K562 (cell line): ENCODE results near the gene ECSCR. TPM values are rescaled to one million over a fixed set of nuclear protein-coding genes. Genes with fewer than 3 reads are reported as not detected.
A peak's percentile ranks its signal among the peaks of the same experiment; 100 is the strongest.

Experiments used
- ARID1B ChIP-seq: fragments of 450-650 bp; IDR thresholded peaks from 2 replicates; pipeline ENCODE4 v1.6.1; 2016; ENCODE audit warnings: antibody characterized with exemption, mild to moderate bottlenecking, inconsistent platforms
- ARID2 ChIP-seq: fragments of 450-650 bp; IDR thresholded peaks from 2 replicates; pipeline ENCODE4 v1.6.1; 2017; ENCODE audit warnings: antibody characterized with exemption, mild to moderate bottlenecking
- CREM ChIP-seq: IDR thresholded peaks from 2 replicates; pipeline ENCODE4 v1.6.1; 2014; ENCODE audit warnings: antibody characterized with exemption, low read depth
- HDGF ChIP-seq: fragments of 450-650 bp; IDR thresholded peaks from 2 replicates; pipeline ENCODE4 v1.6.1; 2016
- PHF21A ChIP-seq: fragments of 450-650 bp; IDR thresholded peaks from 2 replicates; pipeline ENCODE4 v1.6.1; 2017; ENCODE audit warnings: low read depth, borderline replicate concordance
- PRMT5 ChIP-seq: sonication (generic); formaldehyde crosslinking; IDR thresholded peaks from 2 replicates; pipeline ENCODE4 v1.5.0; 2020; ENCODE audit warnings: missing genetic modification reagents
- RFX7 ChIP-seq: fragments of 250-450 bp; sonication (Bioruptor Pico); IDR thresholded peaks from 2 replicates; pipeline ENCODE4 v1.5.1; 2021; ENCODE audit warnings: mild to moderate bottlenecking
- TAF9B ChIP-seq: fragments of 450-650 bp; IDR thresholded peaks from 2 replicates; pipeline ENCODE4 v1.6.1; 2018; ENCODE audit warnings: mild to moderate bottlenecking; ENCODE audit not compliant: partially characterized antibody
- TCF7 ChIP-seq: sonication (generic); IDR thresholded peaks from 2 replicates; pipeline ENCODE4 v1.6.1; 2016; ENCODE audit warnings: antibody characterized with exemption, borderline replicate concordance
- U2AF1 ChIP-seq: fragments of 200-400 bp; formaldehyde crosslinking; optimal IDR thresholded peaks from 2 replicates; pipeline ENCODE3; 2017; ENCODE audit warnings: mild to moderate bottlenecking, low read depth, low read length, moderate library complexity
- ZNF146 ChIP-seq: IDR thresholded peaks from one replicate; pipeline ENCODE4 v1.6.1; 2018; ENCODE audit warnings: missing compliant biosample characterization; ENCODE audit not compliant: unreplicated experiment
- ZNF408 ChIP-seq: fragments of 250-450 bp; sonication (Bioruptor Pico); IDR thresholded peaks from 2 replicates; pipeline ENCODE4 v1.4.0; 2020; ENCODE audit warnings: low read depth, mild to moderate bottlenecking, moderate library complexity
- ZNF668 ChIP-seq: fragments of 250-450 bp; sonication (Bioruptor Pico); IDR thresholded peaks from 2 replicates; pipeline ENCODE4 v1.8.0; 2022; ENCODE audit warnings: mild to moderate bottlenecking, inconsistent platforms
- polyA plus RNA-seq, 8 experiments: library from polyadenylated mRNA; depleted of rRNA in 4 of 8; stranded (reverse) in 5 of 8; unstranded in 3 of 8; fragments of >200 nt; fragmentation: Nextera tagmentation in 2 of 8; fragmentation: Illumina TruSeq in 1 of 8; extraction: Ambion mirVana in 2 of 8; extraction: Trizol in 1 of 8; gene quantifications; 2 replicates each; pipeline versions ENCODE4 v1.2.1 to v1.2.3, GENCODE V29; 2011 to 2014; ENCODE audit warnings: inconsistent platforms in 1 of 8, missing spikeins in 1 of 8
- total RNA-seq, 7 experiments: library from RNA; depleted of rRNA in 6 of 7; stranded (reverse); fragments of >200 nt in 6 of 7; fragmentation: Illumina TruSeq in 2 of 7; extraction: Trizol in 2 of 7; gene quantifications; 2 replicates each; pipeline versions ENCODE4 v1.2.1 to v1.2.3, GENCODE V29; 2011 to 2021; ENCODE audit warnings: low replicate concordance in 1 of 7
- TF ChIP-seq, protein P1 (sequence below): sonication (generic); formaldehyde crosslinking; IDR thresholded peaks from 2 replicates; pipeline ENCODE4 v1.8.0; 2023; ENCODE audit warnings: mild to moderate bottlenecking, missing genetic modification reagents
- TF ChIP-seq, protein P2 (sequence below): fragments of 250-450 bp; sonication (Bioruptor Pico); IDR thresholded peaks from 2 replicates; pipeline ENCODE4 v1.9.0; 2021; ENCODE audit warnings: mild to moderate bottlenecking, inconsistent platforms
- TF ChIP-seq, protein P3 (sequence below): fragments of 450-650 bp; formaldehyde crosslinking; IDR thresholded peaks from 2 replicates; pipeline ENCODE4 v1.4.0; 2020; ENCODE audit warnings: mild to moderate bottlenecking, moderate library complexity
- TF ChIP-seq, protein P4 (sequence below), 2 experiments: fragments of 450-650 bp; conservative IDR thresholded peaks; 2 replicates each; pipeline ENCODE4 v1.6.1; 2017; ENCODE audit warnings: mild to moderate bottlenecking in 2 of 2, moderate library complexity in 2 of 2
- TF ChIP-seq, protein P5 (sequence below): fragments of 250-450 bp; sonication (Bioruptor Pico); IDR thresholded peaks from 2 replicates; pipeline ENCODE4 v1.8.0; 2022; ENCODE audit warnings: moderate library complexity, mild to moderate bottlenecking, inconsistent platforms
- TF ChIP-seq, protein P6 (sequence below): fragments of 450-650 bp; IDR thresholded peaks from 2 replicates; pipeline ENCODE4 v1.7.0; 2016; ENCODE audit warnings: borderline replicate concordance

Gene ECSCR
- total and polyA plus RNA-seq, 9 of the 15 experiments (the other 6 are each of a cell fraction or from before 2014, with no cell fraction given), result 0.10 to 0.25 (median 0.13) TPM; not detected in 6

DNA sequence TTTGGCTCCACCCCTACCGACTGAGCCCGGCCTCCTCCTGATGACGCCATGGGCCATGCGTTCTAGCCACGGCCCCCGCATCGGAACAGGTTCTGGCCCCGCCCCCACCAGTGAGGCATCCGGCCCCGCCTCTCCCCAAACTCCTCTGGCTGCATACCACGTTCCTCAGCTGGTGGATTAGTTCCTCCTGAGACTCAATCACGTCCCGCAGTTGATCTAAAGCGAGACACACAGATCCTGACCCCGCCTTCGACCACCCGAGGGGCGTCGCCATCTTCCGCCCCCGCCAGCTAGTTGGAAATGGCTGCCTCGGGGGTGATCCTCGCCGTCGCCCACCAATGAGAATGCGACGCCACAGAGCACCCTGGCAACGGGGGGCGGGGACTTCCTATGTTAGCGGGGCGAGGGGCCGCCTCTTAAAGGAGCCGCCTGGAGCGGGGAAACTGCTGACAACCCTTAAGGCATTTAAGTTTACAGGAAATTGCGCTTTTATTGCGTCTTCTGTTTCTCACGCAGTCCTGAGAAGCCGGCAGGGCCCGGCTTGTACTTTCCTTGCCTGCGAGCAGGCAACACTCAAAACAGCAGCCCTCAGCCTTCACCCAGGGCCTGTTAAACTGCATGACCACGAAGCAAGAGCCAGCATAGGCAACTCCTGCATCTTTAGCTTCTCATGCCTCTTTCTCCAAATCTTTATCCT, 58.6 kb downstream of the ECSCR start, which contains the start of gene SPATA24 (continued):
- no peak for TF ChIP-seq ARID2
- no peak for TF ChIP-seq U2AF1
- no peak for TF ChIP-seq HDGF
- no peak for TF ChIP-seq RFX7 (CRISPR knock-in tag)
- TF ChIP-seq, protein P1, sequence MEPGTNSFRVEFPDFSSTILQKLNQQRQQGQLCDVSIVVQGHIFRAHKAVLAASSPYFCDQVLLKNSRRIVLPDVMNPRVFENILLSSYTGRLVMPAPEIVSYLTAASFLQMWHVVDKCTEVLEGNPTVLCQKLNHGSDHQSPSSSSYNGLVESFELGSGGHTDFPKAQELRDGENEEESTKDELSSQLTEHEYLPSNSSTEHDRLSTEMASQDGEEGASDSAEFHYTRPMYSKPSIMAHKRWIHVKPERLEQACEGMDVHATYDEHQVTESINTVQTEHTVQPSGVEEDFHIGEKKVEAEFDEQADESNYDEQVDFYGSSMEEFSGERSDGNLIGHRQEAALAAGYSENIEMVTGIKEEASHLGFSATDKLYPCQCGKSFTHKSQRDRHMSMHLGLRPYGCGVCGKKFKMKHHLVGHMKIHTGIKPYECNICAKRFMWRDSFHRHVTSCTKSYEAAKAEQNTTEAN (CRISPR knock-in tag), result peak; percentile 46; the same call in 1 of the 2 replicates
- TF ChIP-seq CREM, result peak; percentile 90
- TF ChIP-seq, protein P2, sequence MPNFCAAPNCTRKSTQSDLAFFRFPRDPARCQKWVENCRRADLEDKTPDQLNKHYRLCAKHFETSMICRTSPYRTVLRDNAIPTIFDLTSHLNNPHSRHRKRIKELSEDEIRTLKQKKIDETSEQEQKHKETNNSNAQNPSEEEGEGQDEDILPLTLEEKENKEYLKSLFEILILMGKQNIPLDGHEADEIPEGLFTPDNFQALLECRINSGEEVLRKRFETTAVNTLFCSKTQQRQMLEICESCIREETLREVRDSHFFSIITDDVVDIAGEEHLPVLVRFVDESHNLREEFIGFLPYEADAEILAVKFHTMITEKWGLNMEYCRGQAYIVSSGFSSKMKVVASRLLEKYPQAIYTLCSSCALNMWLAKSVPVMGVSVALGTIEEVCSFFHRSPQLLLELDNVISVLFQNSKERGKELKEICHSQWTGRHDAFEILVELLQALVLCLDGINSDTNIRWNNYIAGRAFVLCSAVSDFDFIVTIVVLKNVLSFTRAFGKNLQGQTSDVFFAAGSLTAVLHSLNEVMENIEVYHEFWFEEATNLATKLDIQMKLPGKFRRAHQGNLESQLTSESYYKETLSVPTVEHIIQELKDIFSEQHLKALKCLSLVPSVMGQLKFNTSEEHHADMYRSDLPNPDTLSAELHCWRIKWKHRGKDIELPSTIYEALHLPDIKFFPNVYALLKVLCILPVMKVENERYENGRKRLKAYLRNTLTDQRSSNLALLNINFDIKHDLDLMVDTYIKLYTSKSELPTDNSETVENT (CRISPR knock-in tag), result no peak
- TF ChIP-seq TAF9B, result no peak
- TF ChIP-seq PHF21A, result no peak
- no peak for TF ChIP-seq PRMT5
- TF ChIP-seq, protein P3, sequence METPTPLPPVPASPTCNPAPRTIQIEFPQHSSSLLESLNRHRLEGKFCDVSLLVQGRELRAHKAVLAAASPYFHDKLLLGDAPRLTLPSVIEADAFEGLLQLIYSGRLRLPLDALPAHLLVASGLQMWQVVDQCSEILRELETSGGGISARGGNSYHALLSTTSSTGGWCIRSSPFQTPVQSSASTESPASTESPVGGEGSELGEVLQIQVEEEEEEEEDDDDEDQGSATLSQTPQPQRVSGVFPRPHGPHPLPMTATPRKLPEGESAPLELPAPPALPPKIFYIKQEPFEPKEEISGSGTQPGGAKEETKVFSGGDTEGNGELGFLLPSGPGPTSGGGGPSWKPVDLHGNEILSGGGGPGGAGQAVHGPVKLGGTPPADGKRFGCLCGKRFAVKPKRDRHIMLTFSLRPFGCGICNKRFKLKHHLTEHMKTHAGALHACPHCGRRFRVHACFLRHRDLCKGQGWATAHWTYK (CRISPR knock-in tag), result 0 out of 2 replicates have a peak, but pooled peaks have one; percentile 39
- TF ChIP-seq, protein P4, sequence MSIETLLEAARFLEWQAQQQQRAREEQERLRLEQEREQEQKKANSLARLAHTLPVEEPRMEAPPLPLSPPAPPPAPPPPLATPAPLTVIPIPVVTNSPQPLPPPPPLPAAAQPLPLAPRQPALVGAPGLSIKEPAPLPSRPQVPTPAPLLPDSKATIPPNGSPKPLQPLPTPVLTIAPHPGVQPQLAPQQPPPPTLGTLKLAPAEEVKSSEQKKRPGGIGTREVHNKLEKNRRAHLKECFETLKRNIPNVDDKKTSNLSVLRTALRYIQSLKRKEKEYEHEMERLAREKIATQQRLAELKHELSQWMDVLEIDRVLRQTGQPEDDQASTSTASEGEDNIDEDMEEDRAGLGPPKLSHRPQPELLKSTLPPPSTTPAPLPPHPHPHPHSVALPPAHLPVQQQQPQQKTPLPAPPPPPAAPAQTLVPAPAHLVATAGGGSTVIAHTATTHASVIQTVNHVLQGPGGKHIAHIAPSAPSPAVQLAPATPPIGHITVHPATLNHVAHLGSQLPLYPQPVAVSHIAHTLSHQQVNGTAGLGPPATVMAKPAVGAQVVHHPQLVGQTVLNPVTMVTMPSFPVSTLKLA (conservative IDR thresholded peaks at IDR 0.05), result peak; percentile 96 to 98
- TF ChIP-seq TCF7, result no peak
- TF ChIP-seq, protein P5, sequence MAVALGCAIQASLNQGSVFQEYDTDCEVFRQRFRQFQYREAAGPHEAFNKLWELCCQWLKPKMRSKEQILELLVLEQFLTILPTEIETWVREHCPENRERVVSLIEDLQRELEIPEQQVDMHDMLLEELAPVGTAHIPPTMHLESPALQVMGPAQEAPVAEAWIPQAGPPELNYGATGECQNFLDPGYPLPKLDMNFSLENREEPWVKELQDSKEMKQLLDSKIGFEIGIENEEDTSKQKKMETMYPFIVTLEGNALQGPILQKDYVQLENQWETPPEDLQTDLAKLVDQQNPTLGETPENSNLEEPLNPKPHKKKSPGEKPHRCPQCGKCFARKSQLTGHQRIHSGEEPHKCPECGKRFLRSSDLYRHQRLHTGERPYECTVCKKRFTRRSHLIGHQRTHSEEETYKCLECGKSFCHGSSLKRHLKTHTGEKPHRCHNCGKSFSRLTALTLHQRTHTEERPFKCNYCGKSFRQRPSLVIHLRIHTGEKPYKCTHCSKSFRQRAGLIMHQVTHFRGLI, result no peak
- no peak for TF ChIP-seq ZNF668 (CRISPR knock-in tag)
- no peak for TF ChIP-seq ZNF408 (CRISPR knock-in tag)
- no peak for TF ChIP-seq ZNF146 (CRISPR knock-in tag)
- TF ChIP-seq ARID1B, result peak; percentile 35; the same call in 1 of the 2 replicates
- TF ChIP-seq, protein P6, sequence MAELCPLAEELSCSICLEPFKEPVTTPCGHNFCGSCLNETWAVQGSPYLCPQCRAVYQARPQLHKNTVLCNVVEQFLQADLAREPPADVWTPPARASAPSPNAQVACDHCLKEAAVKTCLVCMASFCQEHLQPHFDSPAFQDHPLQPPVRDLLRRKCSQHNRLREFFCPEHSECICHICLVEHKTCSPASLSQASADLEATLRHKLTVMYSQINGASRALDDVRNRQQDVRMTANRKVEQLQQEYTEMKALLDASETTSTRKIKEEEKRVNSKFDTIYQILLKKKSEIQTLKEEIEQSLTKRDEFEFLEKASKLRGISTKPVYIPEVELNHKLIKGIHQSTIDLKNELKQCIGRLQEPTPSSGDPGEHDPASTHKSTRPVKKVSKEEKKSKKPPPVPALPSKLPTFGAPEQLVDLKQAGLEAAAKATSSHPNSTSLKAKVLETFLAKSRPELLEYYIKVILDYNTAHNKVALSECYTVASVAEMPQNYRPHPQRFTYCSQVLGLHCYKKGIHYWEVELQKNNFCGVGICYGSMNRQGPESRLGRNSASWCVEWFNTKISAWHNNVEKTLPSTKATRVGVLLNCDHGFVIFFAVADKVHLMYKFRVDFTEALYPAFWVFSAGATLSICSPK, result no peak
